ENCODE measurements around the gene TSGA10.
A peak's percentile ranks its signal among the peaks of the same experiment; 100 is the strongest.
"Not testable (repeated sequence)": the region's sequence is repeated elsewhere in the genome, so short reads cannot be mapped to it uniquely, and the experiment has no call there.

Gene TSGA10

GRCh38 chr2:99067871-99068625, 86.7 kb downstream of the TSGA10 start:
- DNase-seq = peak; percentile 19 to 77 (median 63)

- DNase-seq = peak; percentile 71 to 85 (median 76)
Measured at GRCh38 chr2:99066075-99066958, 88.4 kb downstream of the TSGA10 start.

GRCh38 chr2:99049187-99049586, 105.6 kb downstream of the TSGA10 start:
- not testable (repeated sequence) for DNase-seq

- DNase-seq = peak in 2 of 4 experiments; percentile 9 to 25
Measured at GRCh38 chr2:99040736-99041300, 113.9 kb downstream of the TSGA10 start.

- DNase-seq = no peak
Measured at GRCh38 chr2:99035920-99036319, 118.8 kb downstream of the TSGA10 start.

- no peak for DNase-seq
Measured at GRCh38 chr2:99032786-99033185, 122.0 kb downstream of the TSGA10 start.

GRCh38 chr2:99032001-99032400, 122.7 kb downstream of the TSGA10 start:
- no peak for DNase-seq

GRCh38 chr2:99031481-99031880, 123.3 kb downstream of the TSGA10 start:
- DNase-seq = no peak

- no peak for DNase-seq
Measured at GRCh38 chr2:99028558-99028957, 126.2 kb downstream of the TSGA10 start.

GRCh38 chr2:99027856-99028255, 126.9 kb downstream of the TSGA10 start:
- DNase-seq = no peak

GRCh38 chr2:99000708-99001107, 154.0 kb downstream of the TSGA10 start:
- DNase-seq = no peak

- not testable (repeated sequence) for DNase-seq
Measured at GRCh38 chr2:98988695-98989094, 166.0 kb downstream of the TSGA10 start.

GRCh38 chr2:98985905-98986666, 168.7 kb downstream of the TSGA10 start:
- DNase-seq = peak; percentile 1 to 30 (median 19)

- no peak for DNase-seq
Measured at GRCh38 chr2:98975611-98976010, 179.1 kb downstream of the TSGA10 start.

- no peak for DNase-seq
Measured at GRCh38 chr2:98972582-98973167, 182.1 kb downstream of the TSGA10 start.

GRCh38 chr2:98959810-98960507, 194.8 kb downstream of the TSGA10 start:
- DNase-seq = no peak

GRCh38 chr2:98952966-98953365, 201.8 kb downstream of the TSGA10 start:
- no peak for DNase-seq

GRCh38 chr2:98948956-98949739, 205.6 kb downstream of the TSGA10 start:
- no peak for DNase-seq

GRCh38 chr2:98947554-98947953, 207.2 kb downstream of the TSGA10 start:
- no peak for DNase-seq
